HG03103 (cell line): ENCODE data around the gene GSTO2.

Experiments
- ATAC-seq: cut with Tn5 transposase; IDR thresholded peaks from one replicate; pipeline ENCODE4 v1.9.1; 2021; ENCODE audit warnings: low read depth; ENCODE audit not compliant: unreplicated experiment

GSTO2 gene

GRCh38 chr10:104279550-104280259 lies 10.7 kb downstream of the GSTO2 start:
- ATAC-seq: no peak

- ATAC-seq: no peak
Observed at GRCh38 chr10:104281694-104282093, 12.7 kb downstream of the GSTO2 start.

- ATAC-seq: no peak
Observed at GRCh38 chr10:104284846-104285245, 15.9 kb downstream of the GSTO2 start.

- no peak for ATAC-seq
Observed at GRCh38 chr10:104286939-104287338, 18.0 kb downstream of the GSTO2 start.

- no peak for ATAC-seq
Observed at GRCh38 chr10:104288355-104288754, 19.4 kb downstream of the GSTO2 start.

- peak; percentile 99 for ATAC-seq
Observed at GRCh38 chr10:104291439-104291951, 22.5 kb downstream of the GSTO2 start.

- ATAC-seq: no peak
Observed at GRCh38 chr10:104293011-104293410, 24.0 kb downstream of the GSTO2 start.

- no peak for ATAC-seq
Observed at GRCh38 chr10:104293781-104294321, 24.9 kb downstream of the GSTO2 start.

- no peak for ATAC-seq
Observed at GRCh38 chr10:104296687-104297436, 27.9 kb downstream of the GSTO2 start.

GRCh38 chr10:104297697-104298660 lies 29.0 kb downstream of the GSTO2 start:
- no peak for ATAC-seq

- no peak for ATAC-seq
Observed at GRCh38 chr10:104299031-104299904, 30.3 kb downstream of the GSTO2 start.

GRCh38 chr10:104300002-104300735 lies 31.2 kb downstream of the GSTO2 start:
- ATAC-seq: no peak

- ATAC-seq: no peak
Observed at GRCh38 chr10:104300736-104301292, 31.8 kb downstream of the GSTO2 start.

GRCh38 chr10:104301907-104302690 lies 33.1 kb downstream of the GSTO2 start:
- no peak for ATAC-seq

GRCh38 chr10:104303594-104304355 lies 34.8 kb downstream of the GSTO2 start:
- no peak for ATAC-seq

- ATAC-seq: no peak
Observed at GRCh38 chr10:104304356-104304745, 35.4 kb downstream of the GSTO2 start.

- no peak for ATAC-seq
Observed at GRCh38 chr10:104304927-104305326, 35.9 kb downstream of the GSTO2 start.
